ENCODE data around the gene IQSEC3.

Gene IQSEC3

GRCh38 chr12:223841-224240 is 157.3 kb downstream of the IQSEC3 start:
- no peak for DNase-seq (ENCODE audit: low read depth)
- TF ChIP-seq CTCF (conservative IDR thresholded peaks at IDR 0.05; ENCODE audit: low read depth, low read length): no peak
- H3K4me3 ChIP-seq (ENCODE audit: low read depth, low read length): no peak overlapping the region

GRCh38 chr12:224330-224729 is 157.8 kb downstream of the IQSEC3 start:
- H3K4me3 ChIP-seq (ENCODE audit: low read depth, low read length): no peak overlapping the region
- no peak for TF ChIP-seq CTCF (conservative IDR thresholded peaks at IDR 0.05; ENCODE audit: low read depth, low read length)
- no peak for DNase-seq (ENCODE audit: low read depth)

GRCh38 chr12:225012-225411 is 158.4 kb downstream of the IQSEC3 start:
- DNase-seq (ENCODE audit: low read depth): no peak
- no peak overlapping the region for H3K4me3 ChIP-seq (ENCODE audit: low read depth, low read length)

GRCh38 chr12:226401-226800 is 159.8 kb downstream of the IQSEC3 start:
- DNase-seq (ENCODE audit: low read depth): no peak
- H3K4me3 ChIP-seq (ENCODE audit: low read depth, low read length): no peak overlapping the region
- TF ChIP-seq CTCF (conservative IDR thresholded peaks at IDR 0.05; ENCODE audit: low read depth, low read length): no peak

More at GRCh38 chr12:225012-225411, 158.4 kb downstream of the IQSEC3 start:
- TF ChIP-seq CTCF (conservative IDR thresholded peaks at IDR 0.05; ENCODE audit: low read depth, low read length): no peak

GRCh38 chr12:227286-227915 is 160.8 kb downstream of the IQSEC3 start:
- TF ChIP-seq CTCF (conservative IDR thresholded peaks at IDR 0.05; ENCODE audit: low read depth, low read length): no peak
- H3K4me3 ChIP-seq (ENCODE audit: low read depth, low read length): no peak overlapping the region
- DNase-seq (ENCODE audit: low read depth): no peak

Data from choroid plexus epithelial cell (primary cell).